ENCODE results near the gene AFDN.

Gene AFDN

DNA sequence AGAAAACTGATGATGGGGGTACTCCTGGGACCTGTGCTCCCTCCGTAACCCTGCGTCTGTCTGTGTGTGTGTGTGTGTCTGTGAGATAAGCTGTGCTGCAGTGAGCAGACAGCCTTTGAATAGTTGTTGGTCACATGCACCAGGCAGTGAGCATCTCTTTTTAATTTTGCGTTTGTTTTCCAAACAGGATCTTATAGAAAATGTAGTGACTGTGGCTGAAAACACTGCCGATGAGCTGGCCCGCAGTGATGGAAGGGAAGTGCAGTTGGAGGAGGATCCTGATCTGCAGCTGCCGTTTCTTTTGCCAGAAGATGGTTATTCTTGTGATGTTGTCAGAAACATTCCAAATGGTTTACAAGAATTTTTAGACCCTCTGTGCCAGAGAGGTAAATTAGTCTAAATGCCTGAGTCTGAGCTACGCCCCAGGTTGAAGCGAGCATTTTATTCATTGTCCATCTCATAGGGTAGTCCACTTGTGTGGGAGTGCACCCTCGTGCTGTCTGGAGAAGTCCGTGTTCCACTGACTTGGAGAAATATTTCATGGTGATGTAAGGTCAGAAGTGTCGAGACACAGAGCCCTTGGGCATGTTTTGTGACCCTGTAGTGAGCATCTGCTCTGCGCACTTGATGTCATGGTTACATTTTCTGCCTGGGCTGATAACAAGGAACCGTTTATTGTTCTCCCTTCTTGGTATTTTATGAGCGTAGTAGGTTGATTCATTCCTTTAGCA lies 92.0 kb downstream of the AFDN start:
- no peak for DNase-seq (ENCODE audit: low read depth in 2 of 3, low spot score in 1 of 3)

DNA sequence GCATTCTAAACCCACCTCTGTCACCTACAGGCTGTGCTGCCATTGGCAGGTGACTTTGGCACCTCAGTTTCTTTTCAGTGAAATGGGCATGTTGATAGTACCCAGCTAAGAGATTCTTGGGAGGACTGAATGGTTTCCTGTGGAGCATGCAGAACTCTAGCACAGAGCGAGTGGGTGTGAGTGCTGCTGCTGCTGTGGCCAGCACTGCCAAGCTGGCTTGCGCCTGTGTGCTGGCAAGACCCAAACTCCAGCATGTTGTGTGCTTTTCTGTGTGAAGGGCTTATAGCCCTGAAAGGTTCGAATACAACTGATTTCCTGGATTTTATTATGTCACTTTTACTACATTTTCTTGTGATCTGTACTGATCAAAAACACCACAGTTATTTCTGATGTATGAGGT lies 92.6 kb downstream of the AFDN start:
- DNase-seq (ENCODE audit: low read depth in 2 of 3, low spot score in 1 of 3) = no peak

DNA sequence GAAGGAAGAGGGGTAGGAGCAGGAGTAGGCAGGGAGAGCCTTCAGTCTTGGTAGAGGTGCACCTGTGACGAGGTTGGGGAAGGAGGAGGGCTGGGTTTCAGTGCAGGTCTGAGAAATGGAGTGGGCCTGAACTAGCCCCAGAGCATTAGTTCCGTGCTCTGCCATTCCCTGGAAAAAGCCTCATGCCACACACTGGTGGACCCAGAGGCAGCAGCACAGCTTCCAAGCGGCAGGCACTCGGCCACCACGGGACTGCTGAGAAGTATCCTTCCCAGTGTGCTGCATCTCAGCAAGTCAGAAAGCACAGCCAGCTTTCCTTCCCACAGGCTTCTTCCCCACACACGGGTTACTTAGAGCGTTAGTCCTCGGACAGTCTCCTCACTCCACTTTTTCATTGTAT lies 93.5 kb downstream of the AFDN start:
- DNase-seq (ENCODE audit: low read depth in 2 of 3, low spot score in 1 of 3) = no peak

GRCh38 chr6:167921831-167922230 lies 95.1 kb downstream of the AFDN start:
- DNase-seq (ENCODE audit: low read depth in 2 of 3, low spot score in 1 of 3) = no peak

- DNase-seq (ENCODE audit: low read depth in 2 of 3, low spot score in 1 of 3) = no peak
Measured at GRCh38 chr6:167925026-167925425, 98.3 kb downstream of the AFDN start.

GRCh38 chr6:167927246-167927645 lies 100.5 kb downstream of the AFDN start:
- DNase-seq (ENCODE audit: low read depth in 2 of 3, low spot score in 1 of 3) = no peak

GRCh38 chr6:167928111-167928510 lies 101.4 kb downstream of the AFDN start:
- DNase-seq (ENCODE audit: low read depth in 2 of 3, low spot score in 1 of 3) = no peak

DNA sequence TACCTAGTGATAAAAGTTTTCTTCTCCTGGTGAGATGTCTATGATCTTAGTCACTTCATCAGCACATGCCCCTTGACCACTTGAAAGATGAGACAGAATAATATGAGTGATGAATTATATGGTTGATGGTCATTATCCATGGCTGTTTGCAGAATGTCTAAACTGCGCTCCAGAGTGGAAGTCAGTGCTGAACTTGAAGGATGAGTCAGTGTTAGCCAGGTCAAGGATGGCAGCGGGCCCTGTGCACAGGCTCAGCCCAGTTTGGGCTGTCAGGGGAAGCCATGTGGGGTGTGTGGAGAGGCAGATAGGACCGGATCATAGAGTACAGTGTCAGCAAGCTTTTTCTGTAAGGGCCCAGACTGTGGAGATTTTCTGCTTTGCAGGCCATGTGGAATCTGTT lies 103.6 kb downstream of the AFDN start:
- no peak for DNase-seq (ENCODE audit: low read depth in 2 of 3, low spot score in 1 of 3)

GRCh38 chr6:167932468-167933276 lies 106.0 kb downstream of the AFDN start:
- DNase-seq (ENCODE audit: low read depth in 2 of 3, low spot score in 1 of 3) = no peak

- no peak for DNase-seq (ENCODE audit: low read depth in 2 of 3, low spot score in 1 of 3)
Measured at GRCh38 chr6:167933290-167933689, 106.6 kb downstream of the AFDN start.

DNA sequence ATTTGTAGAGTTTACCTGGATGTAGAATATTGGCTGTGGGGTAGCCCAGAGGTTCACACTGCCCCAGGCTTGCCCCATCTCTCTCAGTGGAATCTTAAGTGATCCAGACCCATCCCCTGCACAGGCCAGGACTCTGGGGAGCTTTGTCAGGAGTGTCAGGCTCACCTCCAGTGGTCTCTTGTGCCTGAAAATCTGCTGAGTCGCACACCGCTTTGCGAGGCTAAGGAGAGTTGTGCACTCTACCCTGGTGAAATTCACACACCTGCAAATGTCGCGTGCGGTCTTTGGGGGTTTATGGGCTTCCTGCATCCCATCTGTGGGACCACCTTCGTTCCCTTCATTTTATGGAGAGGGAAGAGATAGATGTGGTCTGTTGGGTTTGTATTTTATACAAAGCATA lies 107.1 kb downstream of the AFDN start:
- DNase-seq (ENCODE audit: low read depth in 2 of 3, low spot score in 1 of 3) = no peak

- no peak for DNase-seq (ENCODE audit: low read depth in 2 of 3, low spot score in 1 of 3)
Measured at GRCh38 chr6:167934426-167934864, 107.7 kb downstream of the AFDN start.

DNA sequence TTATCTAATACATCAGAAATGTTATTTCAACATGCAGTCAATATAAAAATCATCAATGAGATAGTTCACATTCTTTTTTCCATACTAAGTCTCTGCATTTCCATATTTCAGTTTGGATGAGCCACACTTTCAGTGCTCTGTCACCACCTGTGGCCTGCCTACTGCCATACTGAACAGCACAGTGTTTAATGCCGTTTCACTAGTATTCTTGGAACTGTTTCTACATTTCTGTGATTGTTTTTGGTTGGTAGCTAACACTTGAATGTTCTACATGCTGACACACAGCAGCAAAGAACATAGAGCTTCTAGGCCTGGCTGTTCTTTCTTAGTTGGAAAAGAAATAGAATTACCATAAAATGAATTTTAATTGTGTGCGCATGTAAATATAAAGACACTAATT lies 109.3 kb downstream of the AFDN start:
- DNase-seq (ENCODE audit: low read depth in 2 of 3, low spot score in 1 of 3) = no peak

GRCh38 chr6:167937301-167937700 lies 110.6 kb downstream of the AFDN start:
- no peak for DNase-seq (ENCODE audit: low read depth in 2 of 3, low spot score in 1 of 3)

GRCh38 chr6:167937948-167938911 lies 111.5 kb downstream of the AFDN start:
- no peak for DNase-seq (ENCODE audit: low read depth in 2 of 3, low spot score in 1 of 3)

- no peak for DNase-seq (ENCODE audit: low read depth in 2 of 3, low spot score in 1 of 3)
Measured at GRCh38 chr6:167941822-167942221, 115.1 kb downstream of the AFDN start.

- no peak for DNase-seq (ENCODE audit: low read depth in 2 of 3, low spot score in 1 of 3)
Measured at GRCh38 chr6:167944130-167944529, 117.4 kb downstream of the AFDN start.

DNA sequence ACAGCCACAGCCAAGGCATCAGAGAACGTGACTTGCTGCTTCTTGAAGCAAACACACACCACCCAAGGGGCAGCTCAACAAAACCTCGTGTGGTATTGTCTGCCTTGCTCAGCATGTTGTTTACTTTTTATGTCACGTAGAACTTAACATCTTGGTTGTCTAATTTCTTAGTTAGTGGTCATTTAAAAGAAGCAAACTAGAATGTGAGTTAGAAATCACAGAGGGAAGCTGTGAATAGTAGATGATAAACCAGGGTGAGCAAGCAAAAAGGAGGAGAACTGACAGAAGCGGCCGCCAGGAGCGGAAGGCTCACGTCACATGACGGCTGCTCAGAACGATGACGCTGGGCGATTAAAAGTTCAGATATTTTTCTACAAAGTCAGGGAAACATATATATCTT lies 119.3 kb downstream of the AFDN start:
- DNase-seq (ENCODE audit: low read depth in 2 of 3, low spot score in 1 of 3) = no peak

DNA sequence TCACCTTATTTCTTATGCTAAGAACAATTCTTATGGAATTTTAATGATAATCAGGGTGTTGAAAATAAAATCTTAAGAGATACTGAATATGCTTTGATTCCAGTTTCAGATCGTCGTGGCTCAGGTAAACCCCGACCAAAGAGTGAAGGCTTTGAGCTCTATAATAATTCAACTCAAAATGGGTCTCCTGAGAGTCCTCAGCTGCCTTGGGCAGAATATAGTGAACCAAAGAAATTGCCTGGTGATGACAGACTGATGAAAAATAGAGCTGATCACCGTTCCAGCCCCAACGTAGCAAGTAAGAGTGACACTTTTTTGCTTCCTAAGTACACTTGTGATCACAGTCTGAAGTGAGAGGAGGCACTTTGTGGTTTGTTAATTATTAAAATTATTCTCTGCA lies 119.9 kb downstream of the AFDN start:
- DNase-seq (ENCODE audit: low read depth in 2 of 3, low spot score in 1 of 3) = no peak

DNA sequence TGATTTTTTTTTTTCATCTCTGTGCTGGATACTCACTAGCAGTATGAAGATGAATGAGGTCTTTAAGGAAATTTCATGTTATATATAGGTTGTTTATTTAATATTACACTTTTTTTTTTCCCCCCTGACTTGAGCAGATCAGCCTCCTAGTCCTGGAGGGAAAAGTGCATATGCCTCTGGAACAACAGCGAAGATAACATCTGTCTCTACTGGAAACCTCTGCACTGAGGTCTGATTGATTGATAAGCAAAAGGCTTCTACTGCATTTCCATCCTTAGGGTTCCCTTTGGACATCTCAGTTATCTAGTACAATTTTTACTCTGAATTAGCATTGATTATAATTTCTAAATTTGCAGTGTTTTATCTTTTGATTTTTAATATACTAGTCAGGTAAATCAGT lies 121.0 kb downstream of the AFDN start:
- no peak for DNase-seq (ENCODE audit: low read depth in 2 of 3, low spot score in 1 of 3)

GRCh38 chr6:167948716-167949115 lies 122.0 kb downstream of the AFDN start:
- DNase-seq (ENCODE audit: low read depth in 2 of 3, low spot score in 1 of 3) = no peak

Measured in stimulated activated CD4-positive, alpha-beta T cell treated with anti-CD3 and anti-CD28 coated beads, Interleukin-12 subunit alpha, Interleukin-12 subunit beta, amount 100 ng/mL, for 48 hours (primary cell).